Middle frontal gyrus (tissue), 1 donor: ENCODE results near the gene LYZL4.

Experiments used
- DNase-seq: peaks from one replicate; pipeline ENCODE4 v3.0.0-alpha.2; 2015; ENCODE audit warnings: low spot score; ENCODE audit errors: extremely low spot score

LYZL4 gene

GRCh38 chr3:42428830-42429229 is 18.4 kb upstream of the LYZL4 start:
- no peak for DNase-seq

- DNase-seq, result peak; percentile 8
These were observed 15.5 kb upstream of the LYZL4 start for GRCh38 chr3:42425736-42426407.

- DNase-seq, result no peak
These were observed 14.5 kb upstream of the LYZL4 start for GRCh38 chr3:42424911-42425310.

- DNase-seq, result no peak
These were observed 11.7 kb upstream of the LYZL4 start for GRCh38 chr3:42421818-42422796.

GRCh38 chr3:42419563-42419962 is 9.2 kb upstream of the LYZL4 start:
- DNase-seq, result no peak

GRCh38 chr3:42412526-42413155 is 2.2 kb upstream of the LYZL4 start:
- no peak for DNase-seq

- DNase-seq, result no peak
These were observed 1.0 kb upstream of the LYZL4 start for GRCh38 chr3:42411429-42411828.

- no peak for DNase-seq
These were observed 2.3 kb downstream of the LYZL4 start for GRCh38 chr3:42408156-42408555.

- DNase-seq, result no peak
These were observed 3.5 kb downstream of the LYZL4 start for GRCh38 chr3:42406727-42407450.

GRCh38 chr3:42405857-42406256 is 4.6 kb downstream of the LYZL4 start:
- DNase-seq, result no peak

GRCh38 chr3:42403737-42404136 is 6.7 kb downstream of the LYZL4 start:
- DNase-seq, result no peak

GRCh38 chr3:42402394-42403096 is 7.9 kb downstream of the LYZL4 start:
- no peak for DNase-seq

GRCh38 chr3:42398080-42398479 is 12.3 kb downstream of the LYZL4 start:
- no peak for DNase-seq

GRCh38 chr3:42397644-42398043 is 12.8 kb downstream of the LYZL4 start:
- no peak for DNase-seq

- DNase-seq, result no peak
These were observed 15.7 kb downstream of the LYZL4 start for GRCh38 chr3:42394579-42395288.

- DNase-seq, result no peak
These were observed 22.4 kb downstream of the LYZL4 start for GRCh38 chr3:42387802-42388651.

GRCh38 chr3:42381551-42382082 is 28.8 kb downstream of the LYZL4 start:
- no peak for DNase-seq

- DNase-seq, result no peak
These were observed 32.7 kb downstream of the LYZL4 start for GRCh38 chr3:42377681-42378080.

GRCh38 chr3:42376344-42376798 is 34.0 kb downstream of the LYZL4 start:
- DNase-seq, result peak; percentile 20
